Stimulated activated CD4-positive, alpha-beta T cell treated with anti-CD3 and anti-CD28 coated beads, Interleukin-4, amount 100 ng/mL, for 24 hours (primary cell): ENCODE measurements around the gene FGD5.

Experiments
- DNase-seq: peaks from one replicate; pipeline ENCODE4 v3.0.0-alpha.2; 2020

The FGD5 gene

DNA sequence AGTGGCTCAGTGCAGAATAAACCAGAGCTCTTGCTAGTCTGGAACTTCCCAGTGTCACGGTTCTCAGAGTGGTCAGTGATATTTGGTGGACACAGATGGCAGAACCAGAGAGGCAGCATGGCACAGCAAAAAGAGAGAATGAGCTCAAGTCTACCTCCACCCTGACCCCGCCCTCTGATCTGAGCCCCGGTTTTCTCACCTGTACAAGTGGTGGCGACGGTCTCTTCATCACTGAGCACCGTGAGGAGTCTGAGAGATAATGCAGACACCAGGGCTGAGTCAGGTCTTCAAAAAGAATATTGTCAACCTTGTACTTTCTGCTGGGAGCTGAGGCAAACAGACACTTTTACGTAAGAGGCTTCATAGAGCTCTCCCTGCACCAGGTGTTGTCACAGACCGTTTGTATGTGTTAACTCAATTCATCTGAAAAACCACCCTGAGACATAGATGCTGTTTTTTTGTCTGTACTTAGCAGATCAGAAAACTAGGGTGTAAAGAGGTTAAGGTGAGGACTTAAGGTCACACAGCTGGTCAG lies 13.2 kb downstream of the FGD5 start:
- no peak for DNase-seq

DNA sequence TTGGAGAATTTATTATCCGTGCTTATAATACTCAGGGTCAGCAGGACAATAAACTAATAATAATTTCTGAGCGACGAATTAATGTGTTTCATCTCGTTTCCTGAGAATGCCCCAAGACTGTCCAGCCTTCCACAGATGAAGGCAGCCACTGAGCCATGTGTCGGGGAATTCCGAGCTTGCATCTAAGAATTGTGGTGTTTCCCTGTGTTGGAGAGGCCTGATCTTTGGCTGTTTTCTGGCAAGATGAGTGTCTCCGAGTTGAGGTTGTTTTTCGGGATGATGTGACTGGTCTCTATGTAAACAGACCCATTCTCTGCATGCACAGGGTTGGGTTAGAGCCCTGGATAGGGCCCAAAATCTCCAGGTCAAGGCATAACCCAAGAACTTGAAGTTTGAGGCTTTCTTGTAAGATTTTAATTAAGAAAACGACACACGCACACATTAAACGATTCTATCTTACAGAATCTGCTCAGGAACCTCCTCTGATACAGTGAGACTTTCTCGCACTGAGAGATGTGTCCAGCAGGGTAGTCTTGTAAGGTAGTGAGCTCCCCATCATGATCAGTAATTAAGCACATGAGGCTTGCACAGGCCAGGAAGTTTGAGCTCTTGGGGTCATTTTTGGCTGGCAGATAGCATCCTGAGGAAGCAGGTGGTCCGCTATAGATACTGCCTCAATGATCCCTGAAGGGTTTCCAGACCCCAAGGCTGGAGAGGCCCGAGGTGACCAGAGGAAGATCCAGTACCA lies 14.4 kb downstream of the FGD5 start:
- no peak for DNase-seq

DNA sequence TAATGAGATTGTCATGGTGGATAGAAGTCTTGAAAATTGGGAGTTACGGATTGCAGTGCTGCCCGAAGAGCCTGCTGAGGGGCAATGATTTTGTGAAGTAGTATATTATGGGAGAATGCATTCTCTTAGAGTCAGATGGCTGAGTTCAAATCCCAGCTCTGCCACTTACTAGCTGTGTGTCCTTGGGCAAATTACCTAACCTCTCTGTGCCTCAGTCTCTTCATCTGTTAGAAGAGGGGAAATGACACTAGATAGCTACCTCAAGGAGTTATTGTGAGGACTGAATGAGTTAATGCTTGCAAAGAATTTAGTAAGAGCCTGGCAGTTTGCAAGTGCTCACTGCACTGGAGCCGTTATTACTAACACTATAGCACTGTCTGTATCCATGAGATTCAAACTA lies 15.4 kb downstream of the FGD5 start:
- DNase-seq: no peak

DNA sequence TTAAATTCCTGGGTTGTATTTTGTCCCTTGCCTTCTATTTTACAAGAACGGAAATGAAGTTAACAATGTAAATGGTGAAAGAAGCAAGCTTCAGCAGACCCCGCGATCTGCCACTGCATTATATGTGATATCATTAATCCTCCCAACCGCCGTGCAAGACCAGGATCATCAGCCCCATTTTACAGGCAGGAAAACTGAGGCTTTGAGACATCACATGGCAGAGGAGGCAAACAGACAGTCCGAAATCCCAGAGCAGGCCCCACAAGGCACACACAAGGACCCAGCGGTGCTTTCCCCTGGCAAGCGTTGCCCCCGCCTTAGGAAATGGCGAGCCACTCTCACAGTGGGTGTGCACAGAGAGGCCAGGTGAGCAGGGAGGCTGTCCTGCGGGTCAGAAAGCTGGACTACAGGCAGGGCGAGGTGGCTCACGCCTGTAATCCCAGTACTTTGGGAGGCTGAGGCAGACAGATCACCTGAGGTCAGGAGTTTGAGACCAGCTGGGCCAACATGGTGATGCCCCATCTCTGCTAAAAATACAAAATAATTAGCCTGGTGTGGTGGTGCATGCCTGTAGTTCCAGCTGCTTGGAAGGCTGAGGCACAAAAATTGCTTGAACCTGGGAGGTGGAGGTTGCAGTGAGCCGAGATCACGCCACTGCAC lies 16.2 kb downstream of the FGD5 start:
- no peak for DNase-seq

- no peak for DNase-seq
These were observed 17.3 kb downstream of the FGD5 start for GRCh38 chr3:14836049-14836468.

DNA sequence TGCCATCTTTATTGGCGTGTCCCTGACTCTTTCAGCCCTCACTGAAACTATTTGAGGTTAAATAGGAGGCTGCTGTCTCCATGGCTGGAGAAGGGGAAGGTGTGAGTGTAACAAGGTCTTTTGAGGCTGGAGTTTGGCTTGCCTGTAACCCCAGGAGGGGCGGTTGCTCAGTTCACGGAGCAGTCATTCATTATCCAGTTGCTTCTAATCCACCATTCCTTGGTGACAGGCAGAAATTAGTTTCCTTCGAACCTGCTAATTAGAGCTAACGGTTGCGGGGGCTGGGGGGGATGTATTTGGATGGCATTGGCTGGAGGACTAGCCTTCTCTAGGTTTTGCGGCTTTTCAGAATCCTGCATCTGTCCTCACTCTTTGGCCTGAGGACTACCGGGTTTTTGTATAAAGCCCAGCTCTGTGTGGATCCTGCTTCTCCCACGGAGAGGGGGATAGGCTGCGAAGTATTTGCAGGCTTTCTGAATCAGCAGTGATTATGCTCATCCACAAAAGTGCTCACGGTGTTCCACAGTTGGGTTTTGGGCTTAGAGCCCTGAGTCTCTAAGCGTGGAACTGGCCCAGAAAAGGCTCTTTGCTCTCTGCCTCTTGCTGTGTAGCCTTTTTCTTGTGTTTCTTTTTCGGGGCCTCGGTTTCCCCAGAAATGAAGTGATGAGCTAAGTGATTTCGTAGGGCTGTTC lies 18.6 kb downstream of the FGD5 start:
- no peak for DNase-seq

- DNase-seq: no peak
These were observed 19.1 kb downstream of the FGD5 start for GRCh38 chr3:14837878-14838258.

DNA sequence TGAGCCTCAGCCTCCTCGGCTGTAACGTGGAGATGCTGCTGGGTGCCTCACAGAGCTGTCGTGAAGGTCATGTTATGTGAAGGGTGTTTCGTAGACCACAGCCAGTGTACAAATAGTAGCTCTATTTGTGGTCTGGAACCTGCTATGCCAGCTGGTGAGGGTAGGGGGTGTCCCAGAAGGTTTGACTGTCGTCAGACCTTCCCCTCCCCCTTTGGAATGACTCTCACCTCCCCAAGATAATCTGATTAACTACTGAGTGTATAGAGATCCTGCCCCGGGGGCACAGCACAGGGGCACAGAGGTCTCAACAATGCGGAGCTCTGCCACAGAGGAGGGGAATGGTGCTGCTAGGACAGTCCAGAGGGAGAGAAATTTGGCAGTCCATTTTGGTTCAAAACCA lies 20.5 kb downstream of the FGD5 start:
- no peak for DNase-seq

GRCh38 chr3:14841836-14842235 lies 23.1 kb downstream of the FGD5 start:
- DNase-seq: no peak

DNA sequence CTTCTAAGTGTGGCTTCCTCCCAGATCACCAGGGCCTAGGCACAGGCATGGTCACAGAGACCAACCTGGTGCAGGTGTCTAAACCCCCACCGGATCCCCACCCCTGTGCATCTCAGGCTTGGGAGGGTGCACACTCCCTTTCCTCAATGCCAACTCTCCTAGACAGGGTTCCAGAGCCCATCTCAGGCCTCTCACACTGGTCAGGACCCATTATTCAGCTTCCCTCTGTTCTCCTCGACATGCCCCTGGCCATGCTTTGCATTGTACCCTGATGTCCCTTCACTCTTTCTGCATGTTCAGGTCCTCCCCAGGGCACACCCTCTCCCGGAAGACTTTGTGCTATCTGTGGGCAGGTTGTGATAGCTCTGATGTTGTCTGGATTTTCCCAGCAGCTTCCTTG lies 23.5 kb downstream of the FGD5 start:
- DNase-seq: no peak

DNA sequence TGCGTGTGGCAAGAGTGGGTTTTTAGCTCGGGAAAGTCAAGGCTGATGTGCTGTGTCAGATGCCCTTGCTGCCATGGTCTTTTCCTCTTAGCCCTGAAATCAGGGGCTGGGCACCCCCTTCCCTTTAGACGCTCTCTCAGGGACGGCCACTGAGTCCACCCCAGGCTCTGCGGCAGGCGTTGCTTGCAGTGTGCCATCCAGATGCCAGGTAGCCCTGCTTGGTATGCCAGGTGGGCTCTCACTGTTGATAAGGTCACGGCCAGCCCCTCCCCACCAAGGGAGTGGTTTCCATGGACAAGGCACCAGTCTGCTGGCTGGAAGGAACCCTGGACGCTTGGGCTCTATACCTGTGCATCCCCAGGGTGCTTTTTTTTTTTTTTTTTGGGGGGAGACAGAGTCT lies 24.6 kb downstream of the FGD5 start:
- no peak for DNase-seq

GRCh38 chr3:14844386-14845170 lies 25.8 kb downstream of the FGD5 start:
- DNase-seq: no peak

DNA sequence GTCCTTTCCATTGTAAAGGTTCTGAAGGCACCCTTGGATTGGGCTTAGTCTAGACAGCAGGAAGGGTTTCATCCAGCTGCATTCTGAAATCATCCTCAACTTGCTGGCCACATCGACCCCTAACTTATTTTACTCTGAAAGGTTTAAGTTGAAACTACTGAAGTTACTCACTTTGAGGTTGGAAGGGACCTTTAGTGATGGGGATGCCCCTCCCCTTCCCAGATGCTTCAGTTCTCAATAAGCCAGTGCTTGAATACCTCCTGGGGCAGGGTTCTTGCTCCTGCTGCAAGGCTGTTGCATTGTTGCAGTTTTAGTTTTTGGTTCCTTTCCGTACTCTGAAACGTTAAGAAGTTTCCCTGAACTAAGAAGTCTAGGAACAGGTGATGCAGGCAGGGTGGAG lies 26.4 kb downstream of the FGD5 start:
- no peak for DNase-seq

DNA sequence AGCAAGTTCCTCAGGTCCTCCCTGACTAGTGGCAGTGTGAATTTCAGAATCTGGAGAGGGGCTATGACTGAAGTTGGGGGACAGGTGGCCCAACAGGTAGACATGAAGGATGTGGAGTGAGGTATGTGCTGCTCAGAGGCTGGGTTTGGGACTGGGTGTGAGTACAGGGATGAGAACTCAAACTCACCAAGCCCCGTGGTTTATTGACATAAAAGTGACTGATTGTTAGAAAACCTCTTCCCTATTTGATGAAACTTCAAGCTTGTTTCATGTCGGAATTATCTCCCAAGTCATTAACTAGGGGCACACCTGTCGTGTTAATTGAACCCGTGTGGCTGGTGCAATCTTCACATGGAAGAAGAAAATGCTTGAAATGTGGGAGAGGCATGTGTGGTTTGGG lies 27.1 kb downstream of the FGD5 start:
- DNase-seq: no peak

DNA sequence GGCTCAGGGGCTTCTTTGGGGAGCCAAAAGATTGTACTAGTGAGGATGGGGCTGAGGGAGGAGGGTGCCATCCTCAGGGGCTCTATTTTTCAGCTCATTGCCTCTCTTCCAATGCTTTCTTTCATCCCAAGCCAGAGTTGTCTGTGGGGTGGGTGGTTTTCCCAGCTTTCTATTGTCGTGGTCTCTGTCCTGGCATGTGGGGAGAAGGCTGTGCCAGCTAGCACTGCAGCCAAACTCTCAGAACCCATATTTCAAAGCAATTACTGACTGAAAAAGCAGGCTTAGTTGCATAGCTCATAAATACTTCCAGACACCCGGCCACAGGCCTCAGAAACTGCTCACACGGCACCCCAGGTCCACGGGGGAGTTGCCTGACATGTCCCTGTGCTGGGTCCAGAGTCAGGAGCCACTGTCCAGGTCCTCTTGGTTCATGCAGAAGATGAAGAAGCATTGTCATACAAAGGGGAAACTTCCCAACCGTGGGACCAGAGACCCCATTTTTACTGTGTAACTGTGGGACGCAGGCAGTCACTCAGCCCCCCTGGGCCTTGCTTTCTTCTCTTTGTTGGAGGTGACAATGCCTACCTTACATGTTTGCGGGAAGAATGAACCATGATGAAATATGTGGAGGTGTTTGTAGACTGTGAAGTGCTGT lies 27.6 kb downstream of the FGD5 start:
- no peak for DNase-seq

GRCh38 chr3:14847613-14848541 lies 29.1 kb downstream of the FGD5 start:
- no peak for DNase-seq

DNA sequence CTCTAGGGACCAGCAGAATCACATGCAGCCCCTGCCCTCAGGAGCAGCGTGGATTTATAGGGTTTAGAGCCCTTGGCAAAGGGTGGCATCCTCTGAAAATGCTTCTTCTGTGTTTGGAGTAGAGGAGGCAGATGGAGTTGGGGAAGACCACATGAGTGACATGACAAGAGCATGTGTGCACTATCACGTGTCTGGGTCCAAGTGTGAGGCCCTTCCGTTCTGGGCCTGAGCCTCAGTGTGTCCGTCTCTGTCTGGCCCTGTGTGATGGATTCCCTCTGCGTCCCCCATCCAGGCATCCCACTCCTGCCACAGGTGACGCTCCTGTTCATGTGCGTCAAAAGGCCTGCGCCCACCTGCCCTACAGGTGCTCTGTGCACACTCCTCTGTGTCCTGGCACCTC lies 30.1 kb downstream of the FGD5 start:
- DNase-seq: no peak

DNA sequence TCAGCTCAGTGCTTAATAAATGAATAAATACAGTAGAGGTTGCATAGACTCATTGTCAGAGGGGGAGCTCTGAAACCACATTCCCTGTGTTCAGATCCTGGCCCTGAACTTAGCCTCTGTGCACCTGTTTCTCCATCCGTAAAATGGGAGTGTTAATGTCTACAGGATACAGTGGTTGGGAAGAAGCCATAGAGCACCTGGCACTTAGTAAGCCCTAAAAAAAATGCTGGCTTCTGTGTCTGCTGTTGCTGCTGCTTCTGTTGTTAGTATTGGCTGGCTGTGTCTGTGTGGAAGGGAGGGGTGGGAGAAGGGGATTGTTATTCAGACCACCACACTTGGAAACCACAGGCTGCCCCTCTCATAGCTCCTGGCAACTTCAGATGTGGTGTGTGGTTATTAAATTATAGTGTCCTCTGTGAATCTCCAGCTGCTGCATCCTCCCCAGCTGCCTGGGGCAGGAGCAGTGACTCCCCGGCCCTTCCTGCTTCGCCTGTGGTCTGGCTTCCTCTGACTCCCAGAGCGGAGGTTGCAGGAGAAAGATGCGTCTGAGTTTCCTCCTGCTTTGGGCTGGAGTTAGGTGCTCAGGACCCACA lies 31.0 kb downstream of the FGD5 start:
- no peak for DNase-seq

GRCh38 chr3:14852058-14852594 lies 33.4 kb downstream of the FGD5 start:
- DNase-seq: no peak

DNA sequence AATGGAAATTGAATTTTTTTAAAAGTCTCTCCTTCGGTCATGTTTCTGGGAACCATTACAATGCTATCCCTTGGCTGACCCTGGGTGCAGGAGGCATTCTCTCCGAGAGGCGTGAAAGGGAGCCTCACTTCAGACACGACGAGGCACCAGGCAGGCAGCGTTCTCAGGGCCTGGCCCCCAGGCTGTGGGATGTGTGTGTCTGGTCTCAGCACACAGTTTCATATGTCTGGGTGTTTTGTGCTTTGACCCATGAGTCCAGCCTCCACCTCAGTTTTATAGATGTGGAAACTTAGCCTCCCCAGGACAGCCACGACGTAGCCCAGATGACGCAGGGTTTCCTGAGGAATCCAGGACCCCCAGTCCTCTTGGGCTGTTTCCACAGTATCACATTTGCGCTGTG lies 34.0 kb downstream of the FGD5 start:
- no peak for DNase-seq
